Measurements from ENCODE around the gene MOB2. TPM values are rescaled to one million over a fixed set of nuclear protein-coding genes. Genes with fewer than 3 reads are reported as not detected.

The MOB2 gene
- total RNA-seq: 23.1 and 23.3 TPM in 2 replicates

DNA sequence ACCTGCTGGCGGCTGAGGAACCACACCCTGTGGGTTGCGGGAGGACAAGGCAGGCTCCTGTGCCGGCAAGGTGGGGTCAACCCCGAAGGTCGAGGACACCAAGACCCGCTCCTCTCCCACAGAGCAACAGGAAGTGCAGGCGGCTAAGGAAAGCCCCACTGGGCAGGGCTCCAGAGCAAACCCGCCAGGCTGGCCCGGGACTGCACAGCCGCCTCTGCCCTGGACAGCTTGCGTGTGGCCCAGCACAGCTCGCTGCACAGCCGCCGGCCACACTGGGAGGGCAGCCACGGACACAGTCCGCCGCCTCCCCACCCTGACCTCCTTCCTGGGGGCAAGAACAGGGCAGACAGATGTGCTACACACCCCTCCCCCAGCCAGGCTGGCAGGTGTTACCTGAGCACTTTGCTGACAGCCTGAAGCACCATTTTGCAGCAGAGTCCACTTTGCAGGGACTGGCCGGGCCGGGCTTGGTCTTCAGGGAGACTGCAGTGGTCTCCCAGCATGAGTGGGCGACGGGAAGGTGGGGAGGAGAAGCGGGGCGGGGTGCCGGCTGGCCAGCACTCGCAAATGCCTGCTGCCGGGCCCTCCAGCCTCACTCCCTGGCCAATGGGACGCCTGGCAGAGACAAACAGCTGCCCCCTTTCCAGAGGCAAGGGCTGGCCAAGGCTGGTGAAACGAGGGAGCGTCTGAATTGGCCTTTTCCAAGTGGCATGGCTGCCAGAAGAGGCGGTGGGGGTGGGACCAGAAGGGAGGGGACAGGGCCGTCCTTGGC is at the start of gene MOB2:
Gene MOB2 (minus strand): TSS at position 726 of the 772 bp plus-strand sequence. CDS start 223 bp downstream, at position 503.
- intact Hi-C loops (cut with micrococcal nuclease): no loop called here
- H3K4me1 Mint-ChIP-seq (ENCODE audit: low read depth): no peaks in the 10 kb centered on the region
- H3K27me3 Mint-ChIP-seq (ENCODE audit: low read depth): no peaks in the 10 kb centered on the region
- H3K27ac Mint-ChIP-seq: no peak within 1 kb of the TSS
- no peak within 1 kb of the TSS for H3K4me3 Mint-ChIP-seq (ENCODE audit: low read depth)
- no peak for DNase-seq (ENCODE audit: low spot score)
- H3K36me3 Mint-ChIP-seq (ENCODE audit: low read depth): no peaks in the 10 kb centered on the region
- H3K9me3 Mint-ChIP-seq: no peaks in the 10 kb centered on the region

DNA sequence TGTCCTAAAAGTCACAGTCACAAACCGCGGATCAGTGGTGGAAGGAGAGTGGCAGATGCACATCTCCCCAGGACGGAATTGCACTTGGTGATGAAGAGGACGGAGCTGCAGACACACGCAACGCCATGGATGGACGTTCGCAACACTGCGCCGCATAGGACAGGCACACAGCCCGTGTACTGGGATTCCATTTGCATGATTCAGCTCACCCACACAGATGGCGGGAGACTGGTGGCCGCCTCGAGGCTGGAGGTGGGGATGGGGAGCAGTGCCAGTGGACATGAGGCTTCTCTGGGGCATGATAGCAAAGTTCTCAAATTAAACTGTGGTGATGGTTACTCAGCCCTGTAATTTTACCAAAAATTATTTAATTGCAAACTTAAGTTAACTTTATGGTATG is 48.1 kb upstream of the MOB2 start:
- Mint-ChIP-seq H3K4me3 (ENCODE audit: low read depth) (no peak overlapping the region), H3K36me3 (ENCODE audit: low read depth) (peaks cover 3% of the 10 kb centered on the region), H3K27me3 (ENCODE audit: low read depth) (peaks cover 3% of the 10 kb centered on the region), H3K9me3 (no peaks in the 10 kb centered on the region), H3K27ac (no peak overlapping the region), H3K4me1 (ENCODE audit: low read depth) (peaks cover 3% of the 10 kb centered on the region)
- intact Hi-C loops (cut with micrococcal nuclease): loop anchor here (5.0 kb wide), 1 partner anchor 38 kb away; the partner anchor contains the start of gene DUSP8
- DNase-seq (ENCODE audit: low spot score): no peak

DNA sequence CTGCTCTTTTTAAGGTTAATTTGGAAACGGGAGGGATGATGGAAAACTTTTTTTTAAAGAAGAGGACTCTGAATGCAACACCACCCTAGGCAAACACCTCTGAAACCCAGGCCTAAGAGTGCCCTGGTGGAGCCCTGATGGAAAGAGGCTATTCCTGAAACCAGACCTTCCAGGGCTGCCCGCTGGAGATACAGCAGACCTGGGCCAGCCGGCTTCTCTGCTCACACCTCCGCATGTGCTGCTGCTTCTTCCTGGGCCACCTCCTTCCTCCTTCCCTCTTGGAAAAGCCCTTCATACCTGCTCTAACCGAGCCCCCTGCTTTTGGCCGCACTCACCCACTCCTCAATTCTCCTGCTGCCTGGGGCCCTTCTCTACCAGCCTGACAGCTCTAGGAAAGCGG is 47.6 kb upstream of the MOB2 start:
- Mint-ChIP-seq H3K27ac (no peak overlapping the region), H3K9me3 (no peaks in the 10 kb centered on the region), H3K4me1 (ENCODE audit: low read depth) (peaks cover 3% of the 10 kb centered on the region), H3K36me3 (ENCODE audit: low read depth) (peaks cover 3% of the 10 kb centered on the region), H3K4me3 (ENCODE audit: low read depth) (no peak overlapping the region), H3K27me3 (ENCODE audit: low read depth) (peaks cover 3% of the 10 kb centered on the region)
- no peak for DNase-seq (ENCODE audit: low spot score)
- intact Hi-C loops (cut with micrococcal nuclease): no loop called here

- no peaks in the 10 kb centered on the region for H3K27me3 Mint-ChIP-seq (ENCODE audit: low read depth)
- no peak overlapping the region for H3K4me3 Mint-ChIP-seq (ENCODE audit: low read depth)
- no peaks in the 10 kb centered on the region for H3K9me3 Mint-ChIP-seq
- H3K27ac Mint-ChIP-seq: no peak overlapping the region
- peaks cover 3% of the 10 kb centered on the region for H3K4me1 Mint-ChIP-seq (ENCODE audit: low read depth)
- H3K36me3 Mint-ChIP-seq (ENCODE audit: low read depth): peaks cover 3% of the 10 kb centered on the region
- intact Hi-C loops (cut with micrococcal nuclease): no loop called here
- no peak for DNase-seq (ENCODE audit: low spot score)
Measured at GRCh38 chr11:1533342-1533725, 46.8 kb upstream of the MOB2 start.

DNA sequence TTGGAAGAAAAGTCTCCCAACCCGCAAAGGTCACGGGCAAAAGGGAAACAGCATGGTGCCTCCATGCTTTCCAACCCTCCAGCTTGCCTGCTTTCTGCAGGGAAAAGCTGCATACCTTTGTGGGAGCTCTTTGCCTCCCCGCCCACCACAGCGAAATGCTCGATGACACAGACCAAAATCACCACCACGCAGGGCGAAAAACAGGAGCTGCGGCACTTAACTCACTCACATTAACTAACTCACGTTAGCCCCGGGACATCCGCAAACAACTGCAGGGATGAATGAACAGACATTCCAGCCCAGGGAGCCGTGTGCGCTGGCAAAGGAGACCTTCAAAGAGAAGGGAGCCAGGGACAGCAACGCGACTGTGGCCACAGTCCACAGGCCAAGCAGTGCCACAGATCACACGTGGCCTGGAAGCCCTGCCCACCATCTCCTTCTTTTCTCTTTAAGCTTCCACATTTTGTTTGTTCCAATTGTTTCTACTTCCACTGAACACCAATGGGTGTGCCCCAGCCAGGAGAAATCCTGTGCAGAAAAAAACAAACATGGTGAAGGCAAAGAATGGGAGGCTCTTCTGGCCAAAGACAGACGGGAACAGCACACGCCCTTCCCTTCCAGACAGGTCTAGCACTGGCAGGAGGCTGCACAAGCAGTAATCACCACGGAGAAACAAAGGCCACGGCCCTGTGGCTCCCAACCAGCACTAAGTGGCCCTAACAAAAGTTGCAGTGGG is 46.2 kb upstream of the MOB2 start:
- Mint-ChIP-seq H3K27me3 (ENCODE audit: low read depth) (no peaks in the 10 kb centered on the region), H3K36me3 (ENCODE audit: low read depth) (peaks cover 3% of the 10 kb centered on the region), H3K4me3 (ENCODE audit: low read depth) (no peak overlapping the region), H3K4me1 (ENCODE audit: low read depth) (peaks cover 3% of the 10 kb centered on the region), H3K27ac (no peak overlapping the region), H3K9me3 (no peaks in the 10 kb centered on the region)
- intact Hi-C loops (cut with micrococcal nuclease): no loop called here
- DNase-seq (ENCODE audit: low spot score): no peak

- peaks cover 3% of the 10 kb centered on the region for H3K36me3 Mint-ChIP-seq (ENCODE audit: low read depth)
- H3K4me3 Mint-ChIP-seq (ENCODE audit: low read depth): no peak overlapping the region
- peaks cover 3% of the 10 kb centered on the region for H3K4me1 Mint-ChIP-seq (ENCODE audit: low read depth)
- H3K27ac Mint-ChIP-seq: no peak overlapping the region
- no peak for DNase-seq (ENCODE audit: low spot score)
- no peaks in the 10 kb centered on the region for H3K9me3 Mint-ChIP-seq
- intact Hi-C loops (cut with micrococcal nuclease): no loop called here
- H3K27me3 Mint-ChIP-seq (ENCODE audit: low read depth): no peaks in the 10 kb centered on the region
Measured at GRCh38 chr11:1532014-1532586, 45.5 kb upstream of the MOB2 start.

DNA sequence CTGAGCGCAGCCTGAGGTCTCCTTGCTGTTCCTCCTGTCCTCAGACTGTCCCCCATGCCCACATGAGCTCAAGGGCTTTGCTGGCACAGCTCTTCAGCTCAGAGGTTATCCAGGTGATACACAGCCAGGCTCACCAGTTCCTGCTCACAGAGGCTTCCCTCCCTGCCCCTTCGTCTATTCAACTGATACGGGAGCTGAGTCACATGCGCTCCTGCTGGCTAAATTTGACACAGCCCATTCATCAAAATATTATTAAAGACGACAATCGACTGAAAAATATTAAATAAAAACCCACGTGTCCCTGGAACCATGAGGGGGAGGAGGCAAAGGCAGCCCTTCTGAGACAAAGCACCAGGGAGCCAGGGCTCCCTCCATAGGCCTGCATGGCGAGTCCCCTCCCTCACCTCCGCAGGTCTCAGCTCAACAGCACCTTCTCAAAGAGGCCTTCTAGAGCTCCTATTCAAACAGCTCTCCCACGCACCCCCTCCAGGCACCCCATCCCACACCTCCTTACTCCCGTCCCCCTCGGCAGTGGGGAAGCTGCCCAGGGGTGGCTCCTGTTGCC is 45.0 kb upstream of the MOB2 start:
- no peaks in the 10 kb centered on the region for H3K9me3 Mint-ChIP-seq
- H3K27me3 Mint-ChIP-seq (ENCODE audit: low read depth): no peaks in the 10 kb centered on the region
- peaks cover 3% of the 10 kb centered on the region for H3K36me3 Mint-ChIP-seq (ENCODE audit: low read depth)
- no peak overlapping the region for H3K4me3 Mint-ChIP-seq (ENCODE audit: low read depth)
- DNase-seq (ENCODE audit: low spot score): no peak
- peaks cover 3% of the 10 kb centered on the region for H3K4me1 Mint-ChIP-seq (ENCODE audit: low read depth)
- H3K27ac Mint-ChIP-seq: no peak overlapping the region
- intact Hi-C loops (cut with micrococcal nuclease): no loop called here

- Mint-ChIP-seq H3K4me3 (ENCODE audit: low read depth) (no peak overlapping the region), H3K27ac (no peak overlapping the region), H3K36me3 (ENCODE audit: low read depth) (peaks cover 3% of the 10 kb centered on the region), H3K4me1 (ENCODE audit: low read depth) (peaks cover 3% of the 10 kb centered on the region), H3K27me3 (ENCODE audit: low read depth) (no peaks in the 10 kb centered on the region), H3K9me3 (no peaks in the 10 kb centered on the region)
- DNase-seq (ENCODE audit: low spot score): no peak
- intact Hi-C loops (cut with micrococcal nuclease): no loop called here
Measured at GRCh38 chr11:1530686-1531448, 44.3 kb upstream of the MOB2 start.

- no peaks in the 10 kb centered on the region for H3K9me3 Mint-ChIP-seq
- H3K27ac Mint-ChIP-seq: no peak overlapping the region
- no peaks in the 10 kb centered on the region for H3K27me3 Mint-ChIP-seq (ENCODE audit: low read depth)
- intact Hi-C loops (cut with micrococcal nuclease): no loop called here
- peaks cover 2% of the 10 kb centered on the region for H3K4me1 Mint-ChIP-seq (ENCODE audit: low read depth)
- no peak overlapping the region for H3K4me3 Mint-ChIP-seq (ENCODE audit: low read depth)
- H3K36me3 Mint-ChIP-seq (ENCODE audit: low read depth): no peaks in the 10 kb centered on the region
- DNase-seq (ENCODE audit: low spot score): no peak
Measured at GRCh38 chr11:1529774-1530173, 43.2 kb upstream of the MOB2 start.

- no peak overlapping the region for H3K4me3 Mint-ChIP-seq (ENCODE audit: low read depth)
- H3K27me3 Mint-ChIP-seq (ENCODE audit: low read depth): no peaks in the 10 kb centered on the region
- no peak for DNase-seq (ENCODE audit: low spot score)
- intact Hi-C loops (cut with micrococcal nuclease): no loop called here
- H3K9me3 Mint-ChIP-seq: no peaks in the 10 kb centered on the region
- H3K27ac Mint-ChIP-seq: no peak overlapping the region
- no peaks in the 10 kb centered on the region for H3K36me3 Mint-ChIP-seq (ENCODE audit: low read depth)
- peaks cover 2% of the 10 kb centered on the region for H3K4me1 Mint-ChIP-seq (ENCODE audit: low read depth)
Measured at GRCh38 chr11:1529286-1529685, 42.7 kb upstream of the MOB2 start.

GRCh38 chr11:1528710-1529109 is 42.1 kb upstream of the MOB2 start:
- H3K27ac Mint-ChIP-seq: no peak overlapping the region

GRCh38 chr11:1526785-1527184 is 40.2 kb upstream of the MOB2 start:
- Mint-ChIP-seq H3K4me3 (ENCODE audit: low read depth) (no peak overlapping the region), H3K9me3 (no peaks in the 10 kb centered on the region), H3K4me1 (ENCODE audit: low read depth) (no peaks in the 10 kb centered on the region), H3K27me3 (ENCODE audit: low read depth) (no peaks in the 10 kb centered on the region), H3K27ac (no peak overlapping the region), H3K36me3 (ENCODE audit: low read depth) (no peaks in the 10 kb centered on the region)
- intact Hi-C loops (cut with micrococcal nuclease): no loop called here
- no peak for DNase-seq (ENCODE audit: low spot score)

More at GRCh38 chr11:1528710-1529109, 42.1 kb upstream of the MOB2 start:
- intact Hi-C loops (cut with micrococcal nuclease): no loop called here
- no peaks in the 10 kb centered on the region for H3K9me3 Mint-ChIP-seq
- H3K4me1 Mint-ChIP-seq (ENCODE audit: low read depth): peaks cover 2% of the 10 kb centered on the region
- H3K4me3 Mint-ChIP-seq (ENCODE audit: low read depth): no peak overlapping the region
- DNase-seq (ENCODE audit: low spot score): no peak
- no peaks in the 10 kb centered on the region for H3K27me3 Mint-ChIP-seq (ENCODE audit: low read depth)
- no peaks in the 10 kb centered on the region for H3K36me3 Mint-ChIP-seq (ENCODE audit: low read depth)

All from activated T-helper 2 cell treated with anti-CD3 and anti-CD28 coated beads, Interferon-gamma antibody, Interleukin-2, Interleukin-4, amounts not matched to agents 10 μg/mL and 5 μg/mL and 100 μg/mL, durations not matched to agents 14 hours and 24 hours and 36 hours (primary cell).